ENCODE measurements around the gene KAT2B.

Gene KAT2B

GRCh38 chr3:20064387-20064786 is 24.1 kb downstream of the KAT2B start:
- TF ChIP-seq CTCF (IDR thresholded peaks at IDR 0.05; ENCODE audit: borderline replicate concordance, control extremely low read depth, extremely low read depth, insufficient read depth, missing control alignments), result no peak
- DNase-seq (ENCODE audit: low spot score), result no peak
- in situ Hi-C loops (cut with MboI; ENCODE audit: low sequenced_read_pairs, unreplicated experiment), result no loop called here

GRCh38 chr3:20064796-20065564 is 24.7 kb downstream of the KAT2B start:
- in situ Hi-C loops (cut with MboI; ENCODE audit: low sequenced_read_pairs, unreplicated experiment), result no loop called here
- DNase-seq (ENCODE audit: low spot score), result no peak
- no peak for TF ChIP-seq CTCF (IDR thresholded peaks at IDR 0.05; ENCODE audit: borderline replicate concordance, control extremely low read depth, extremely low read depth, insufficient read depth, missing control alignments)

GRCh38 chr3:20066079-20066478 is 25.8 kb downstream of the KAT2B start:
- in situ Hi-C loops (cut with MboI; ENCODE audit: low sequenced_read_pairs, unreplicated experiment), result no loop called here
- no peak for DNase-seq (ENCODE audit: low spot score)
- no peak for TF ChIP-seq CTCF (IDR thresholded peaks at IDR 0.05; ENCODE audit: borderline replicate concordance, control extremely low read depth, extremely low read depth, insufficient read depth, missing control alignments)

- no peak for TF ChIP-seq CTCF (IDR thresholded peaks at IDR 0.05; ENCODE audit: borderline replicate concordance, control extremely low read depth, extremely low read depth, insufficient read depth, missing control alignments)
- DNase-seq (ENCODE audit: low spot score), result no peak
- in situ Hi-C loops (cut with MboI; ENCODE audit: low sequenced_read_pairs, unreplicated experiment), result no loop called here
These were observed 26.8 kb downstream of the KAT2B start for GRCh38 chr3:20066850-20067617.

GRCh38 chr3:20068512-20069177 is 28.4 kb downstream of the KAT2B start:
- no peak for DNase-seq (ENCODE audit: low spot score)
- no peak for TF ChIP-seq CTCF (IDR thresholded peaks at IDR 0.05; ENCODE audit: borderline replicate concordance, control extremely low read depth, extremely low read depth, insufficient read depth, missing control alignments)
- in situ Hi-C loops (cut with MboI; ENCODE audit: low sequenced_read_pairs, unreplicated experiment), result no loop called here

- no peak for DNase-seq (ENCODE audit: low spot score)
- TF ChIP-seq CTCF (IDR thresholded peaks at IDR 0.05; ENCODE audit: borderline replicate concordance, control extremely low read depth, extremely low read depth, insufficient read depth, missing control alignments), result no peak
- in situ Hi-C loops (cut with MboI; ENCODE audit: low sequenced_read_pairs, unreplicated experiment), result no loop called here
These were observed 28.9 kb downstream of the KAT2B start for GRCh38 chr3:20069178-20069532.

All from GM13976 (cell line).